GM18870 (cell line): Measurements from ENCODE around the gene CDC14B.

Source experiments
- ATAC-seq: cut with Tn5 transposase; IDR thresholded peaks from one replicate; pipeline ENCODE4 v1.9.1; 2021; ENCODE audit warnings: moderate library complexity; ENCODE audit not compliant: unreplicated experiment

CDC14B gene

DNA sequence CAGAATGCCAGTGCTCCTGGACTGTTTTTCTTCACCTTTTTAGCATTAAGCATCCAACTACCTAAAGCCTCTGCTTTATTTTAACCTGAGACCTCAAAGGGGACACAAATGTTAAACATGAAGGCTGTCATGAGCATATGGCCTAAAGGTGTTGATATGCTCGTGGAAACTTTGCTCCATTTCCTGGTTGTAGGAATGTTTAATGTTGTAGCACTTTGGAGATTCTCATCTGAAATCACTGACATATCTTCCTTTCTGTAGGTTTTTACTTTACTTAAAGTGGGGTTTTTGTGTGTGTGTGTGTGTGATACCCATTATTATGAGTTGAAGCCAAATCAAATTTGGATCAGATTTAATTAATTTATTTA is 132.6 kb downstream of the CDC14B start:
- no peak for ATAC-seq

DNA sequence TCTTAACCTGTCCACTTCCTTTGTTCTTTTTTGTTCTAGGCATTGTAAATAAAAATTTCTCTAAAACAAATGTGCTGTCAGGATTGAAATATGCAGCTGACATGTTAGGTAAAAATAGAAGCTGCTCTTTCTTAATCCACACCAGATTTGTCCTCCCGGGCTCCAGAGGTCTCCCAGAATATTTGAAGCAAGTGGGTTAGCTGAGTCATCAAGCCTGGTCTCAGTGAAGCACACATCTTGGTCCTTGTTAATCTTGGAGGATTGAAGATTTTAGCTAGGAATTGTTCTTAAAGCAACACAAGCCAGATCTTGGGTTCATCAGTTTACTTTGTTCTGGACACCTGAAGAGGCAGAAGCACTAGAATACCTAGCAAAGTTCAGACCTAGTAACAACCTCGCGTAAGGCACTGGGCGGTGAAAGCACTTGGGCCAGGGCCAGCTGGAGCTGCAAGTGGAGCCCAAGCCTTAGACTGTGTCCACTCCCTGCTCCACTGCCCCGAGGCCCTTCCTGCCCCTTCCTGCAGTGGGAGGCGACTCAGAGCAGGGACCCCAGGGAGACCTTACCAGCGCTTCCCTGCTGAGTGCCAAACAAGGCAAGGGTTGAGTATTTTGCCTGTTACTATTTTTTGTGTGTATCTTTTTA is 133.1 kb downstream of the CDC14B start:
- ATAC-seq: no peak

DNA sequence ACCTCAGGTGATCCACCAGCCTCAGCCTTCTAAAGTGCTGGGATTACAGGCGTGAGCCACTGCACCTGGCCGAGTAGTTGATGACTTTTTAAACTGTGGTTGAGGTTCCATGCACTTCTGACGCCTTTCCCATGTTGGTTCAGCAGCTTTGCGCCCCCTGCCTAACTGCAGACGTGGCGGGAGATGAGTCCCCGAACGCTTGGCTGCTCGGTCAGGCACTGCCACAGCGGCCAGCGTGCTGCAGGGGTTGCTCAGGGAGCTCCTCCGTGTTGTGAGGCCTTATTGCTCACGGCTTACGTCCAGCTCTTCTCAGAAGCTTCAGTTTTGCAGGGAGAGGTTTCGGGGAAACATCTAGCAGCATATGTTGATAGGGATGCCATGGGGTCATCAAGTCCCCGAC is 134.4 kb downstream of the CDC14B start:
- no peak for ATAC-seq

DNA sequence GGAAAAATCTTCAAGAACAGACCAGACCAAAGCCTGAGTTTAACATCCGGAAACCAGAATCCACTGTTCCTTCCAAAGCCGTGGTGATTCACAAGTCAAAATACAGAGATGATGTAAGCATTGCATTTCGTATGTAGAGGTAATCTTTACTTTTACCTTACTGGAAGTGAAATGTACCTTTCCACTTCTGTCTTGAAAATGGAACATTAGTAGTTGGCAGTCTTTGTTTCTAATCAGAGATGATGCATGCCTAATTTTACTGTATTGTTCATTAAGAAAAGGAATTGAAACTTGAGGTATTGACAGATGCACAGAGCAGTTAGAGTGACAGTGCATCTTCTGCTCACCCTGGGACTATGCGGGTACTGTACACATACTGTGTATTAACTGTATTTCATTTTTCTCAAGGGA is 135.1 kb downstream of the CDC14B start:
- peak; percentile 89 for ATAC-seq

DNA sequence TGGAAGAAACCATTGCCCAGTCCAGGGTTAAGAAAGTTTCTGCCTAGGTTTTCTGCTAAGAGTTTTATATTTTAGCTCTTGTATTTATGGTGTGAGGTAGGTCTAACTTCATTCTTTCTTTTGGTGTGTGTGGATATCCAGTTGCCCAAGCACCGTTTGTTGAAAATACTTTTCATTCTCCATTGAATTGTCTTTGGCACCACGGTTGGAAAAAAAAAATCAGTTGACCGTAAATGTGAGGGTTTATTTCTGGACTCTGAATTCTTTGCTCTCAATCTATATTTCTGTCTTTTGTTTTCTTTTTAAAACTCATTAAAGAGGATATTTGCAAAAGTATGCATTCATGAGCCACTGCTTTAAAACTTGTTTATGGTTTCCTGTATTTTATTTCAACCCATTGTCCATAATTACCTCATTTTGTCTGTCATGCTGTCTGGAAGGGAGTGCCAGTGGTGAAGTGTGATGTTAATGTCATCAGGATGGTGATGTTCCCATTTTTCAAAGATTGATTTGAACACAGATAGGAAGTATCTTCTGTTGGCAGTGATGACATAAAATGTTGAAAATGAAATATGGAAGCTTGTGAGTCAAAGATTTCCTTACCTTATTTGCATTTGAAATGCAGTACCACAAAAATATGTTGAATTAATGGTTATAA is 135.8 kb downstream of the CDC14B start:
- ATAC-seq: no peak

DNA sequence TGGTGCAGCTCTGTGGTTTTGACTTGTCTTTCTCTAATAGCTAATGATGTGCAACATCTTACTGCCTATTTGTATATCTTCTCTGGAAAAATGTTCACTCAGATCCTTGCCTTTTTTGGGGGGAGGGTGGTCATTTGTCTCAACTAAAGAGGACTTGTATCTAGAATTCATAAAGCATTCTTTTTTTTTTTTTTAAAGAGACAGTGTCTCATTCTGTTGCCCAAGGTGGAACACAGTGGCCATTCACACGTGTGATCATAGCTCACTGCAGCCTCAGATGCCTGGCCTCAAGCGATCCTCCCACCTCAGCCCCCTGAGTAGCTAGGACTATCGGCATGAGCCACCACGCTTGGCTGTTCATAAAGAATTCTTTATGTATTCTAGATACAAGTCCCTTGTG is 136.4 kb downstream of the CDC14B start:
- no peak for ATAC-seq

DNA sequence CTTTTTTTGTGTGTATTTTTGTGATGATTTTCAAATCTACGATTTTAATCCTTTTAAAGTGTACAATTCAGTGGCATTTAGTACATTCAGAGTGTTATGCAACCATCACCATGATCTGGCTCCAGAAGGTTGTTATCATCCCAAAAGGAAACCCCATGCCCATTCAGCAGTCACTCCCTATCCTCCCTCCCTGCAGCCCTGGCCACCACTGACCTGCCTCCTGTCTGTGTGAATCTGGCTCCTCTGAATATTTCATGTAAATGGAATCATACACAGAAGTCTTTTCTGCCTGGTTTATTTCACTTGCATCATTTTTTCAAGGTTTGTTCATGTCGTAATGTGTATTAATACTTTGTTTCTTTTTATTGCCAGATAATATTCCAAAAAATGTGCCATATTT is 137.2 kb downstream of the CDC14B start:
- no peak for ATAC-seq

DNA sequence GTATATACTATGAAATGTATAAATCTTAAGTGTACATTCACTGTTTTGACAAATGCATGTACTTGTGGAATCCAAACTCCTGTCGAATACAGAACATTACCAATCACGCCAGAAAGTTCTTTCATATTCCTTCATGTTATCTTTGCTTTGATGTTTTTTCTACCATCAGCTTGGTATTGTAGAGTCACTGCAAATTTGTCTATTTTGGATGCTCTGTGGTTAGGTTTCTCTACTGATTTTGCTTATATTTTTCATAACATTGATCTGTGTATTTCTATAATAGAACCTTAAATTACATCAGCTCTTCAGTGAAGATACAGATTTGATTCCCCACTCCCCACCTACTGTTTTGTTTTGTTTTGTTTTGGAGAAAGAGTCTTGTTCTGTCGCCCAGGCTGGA is 138.9 kb downstream of the CDC14B start:
- ATAC-seq: no peak

DNA sequence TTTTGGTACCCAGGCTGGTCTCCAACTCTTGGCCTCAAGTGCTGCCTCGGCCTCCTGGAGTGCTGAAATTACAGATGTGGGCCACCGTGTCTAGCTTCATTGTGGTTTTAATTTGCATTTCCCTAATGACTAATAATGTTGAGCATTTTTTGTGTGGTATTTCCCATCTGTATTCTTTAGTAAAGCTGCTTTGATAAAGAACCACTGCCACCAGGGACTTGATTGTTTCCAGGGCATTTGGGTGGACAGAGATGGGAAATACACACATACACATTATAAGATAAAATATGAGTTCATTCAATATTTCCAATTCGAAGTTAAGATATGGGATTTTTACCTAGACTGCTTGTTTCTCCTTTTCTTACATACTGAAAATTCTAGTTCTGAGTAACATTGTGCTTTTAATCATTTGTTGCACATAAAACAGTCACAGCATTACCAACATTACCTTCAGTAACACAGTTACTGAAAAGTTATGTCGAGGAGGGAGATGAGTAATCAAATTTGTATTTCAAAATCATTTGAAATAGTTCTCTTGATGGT is 140.7 kb downstream of the CDC14B start:
- ATAC-seq: peak; percentile 76

DNA sequence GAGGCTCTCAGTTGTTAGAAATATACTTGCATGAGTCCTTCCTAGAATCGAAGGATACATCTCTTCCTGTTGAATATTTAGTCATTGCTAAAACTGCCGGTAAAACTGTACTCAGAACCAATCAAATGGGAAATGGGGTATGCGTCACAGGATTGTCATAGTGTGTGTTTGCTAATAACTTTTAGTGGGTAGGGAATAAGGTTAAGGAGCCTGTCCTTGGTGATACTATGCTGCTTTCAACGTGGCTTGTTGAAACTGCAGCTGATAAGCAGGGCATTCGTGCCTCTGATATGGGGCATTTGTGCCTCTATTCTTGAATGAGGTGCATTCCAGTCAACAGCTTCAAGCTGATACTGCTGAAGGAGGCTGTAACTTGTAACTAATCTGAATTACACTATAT is 143.1 kb downstream of the CDC14B start:
- no peak for ATAC-seq

DNA sequence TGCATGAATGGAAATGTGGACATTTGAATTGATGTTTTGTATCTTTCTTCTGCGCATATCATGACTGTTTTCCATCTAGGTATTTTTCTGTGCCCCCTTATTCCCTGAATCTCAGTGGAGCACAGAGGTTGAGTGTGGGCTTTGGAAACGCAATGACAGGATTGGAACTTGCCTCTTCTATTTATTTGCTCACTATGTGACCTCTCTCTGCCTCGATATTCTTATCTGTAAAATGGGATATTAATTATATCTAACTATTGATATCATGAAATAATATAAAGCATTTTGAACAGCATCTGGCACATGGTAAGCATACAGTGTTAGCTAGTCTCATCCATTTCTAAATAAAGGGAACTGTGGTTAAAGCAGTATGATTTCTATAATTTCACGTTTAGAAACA is 143.6 kb downstream of the CDC14B start:
- no peak for ATAC-seq

DNA sequence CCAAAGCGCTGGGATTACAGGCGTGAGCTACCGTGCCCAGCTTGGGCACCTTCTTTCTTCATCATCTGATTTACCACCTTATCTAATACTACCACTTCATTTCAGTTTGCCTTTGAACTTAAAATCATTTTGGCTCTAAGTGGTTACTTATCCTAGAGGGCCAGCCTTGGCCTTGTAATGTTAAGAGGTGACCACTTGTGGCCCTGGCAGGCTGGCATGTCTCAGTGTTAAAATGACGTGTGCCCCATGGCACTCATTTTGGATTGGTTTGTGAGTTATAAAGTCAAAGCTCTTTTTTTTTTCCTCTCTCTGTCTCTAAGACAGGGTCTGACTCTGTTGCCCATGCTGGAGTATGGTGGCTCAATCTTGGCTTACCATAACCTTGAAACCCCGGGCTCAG is 151.9 kb downstream of the CDC14B start:
- ATAC-seq: no peak

DNA sequence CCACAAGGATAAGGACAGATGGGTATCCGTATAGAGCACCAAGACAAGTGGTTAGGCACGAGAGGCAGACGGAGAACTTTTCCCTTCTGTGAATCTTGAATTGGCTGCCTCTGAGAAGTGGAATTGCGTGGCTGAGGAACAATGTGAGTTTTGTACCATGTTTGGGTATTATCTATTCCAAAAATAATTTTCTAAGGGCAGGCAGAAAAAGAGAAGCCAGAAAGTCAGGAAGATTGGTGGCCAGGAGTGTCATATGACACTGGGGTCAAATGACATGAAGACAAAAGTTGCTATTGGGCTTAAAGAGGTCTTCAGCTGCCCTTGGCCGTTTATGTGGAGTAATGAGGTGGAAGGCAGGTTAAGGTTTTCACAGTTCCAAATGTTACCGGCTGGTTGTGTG is 155.2 kb downstream of the CDC14B start:
- no peak for ATAC-seq

DNA sequence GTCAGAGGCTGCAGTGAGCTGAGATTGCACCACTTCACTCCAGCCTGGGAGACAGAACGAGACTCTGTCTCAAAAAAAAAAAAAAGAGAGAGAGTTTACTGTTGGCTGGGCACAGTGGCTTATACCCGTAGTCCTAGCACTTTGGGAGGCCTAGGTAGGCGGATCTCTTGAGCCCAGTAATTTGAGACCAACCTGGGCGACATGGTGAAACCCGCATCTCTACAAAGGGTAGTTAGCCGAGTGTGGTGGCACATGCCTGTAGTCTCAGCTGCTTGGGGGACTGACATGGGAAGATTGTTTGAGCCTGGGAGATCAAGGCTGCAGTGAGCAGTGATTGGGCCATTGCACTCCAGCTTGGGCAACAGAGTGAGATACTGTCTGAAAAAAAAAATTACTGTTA is 157.1 kb downstream of the CDC14B start:
- no peak for ATAC-seq

DNA sequence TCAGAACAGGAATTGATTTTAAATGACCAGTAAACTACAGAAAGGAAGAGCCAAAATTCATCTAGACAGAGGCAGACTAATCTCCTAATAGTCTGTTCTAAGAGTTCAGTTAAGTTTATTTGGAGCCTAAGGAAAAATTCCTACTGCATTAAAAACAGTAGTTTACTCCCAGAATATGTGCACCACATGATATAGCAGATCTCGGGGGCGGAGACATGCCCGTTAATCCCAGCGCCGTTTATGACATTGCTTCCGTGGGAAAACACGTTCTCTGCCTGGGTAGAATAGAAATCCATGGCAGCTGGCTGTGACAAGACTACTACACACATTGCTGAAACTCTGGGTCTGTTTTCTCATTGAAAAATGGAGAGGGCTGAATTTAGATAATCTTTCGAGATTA is 158.3 kb downstream of the CDC14B start:
- no peak for ATAC-seq

DNA sequence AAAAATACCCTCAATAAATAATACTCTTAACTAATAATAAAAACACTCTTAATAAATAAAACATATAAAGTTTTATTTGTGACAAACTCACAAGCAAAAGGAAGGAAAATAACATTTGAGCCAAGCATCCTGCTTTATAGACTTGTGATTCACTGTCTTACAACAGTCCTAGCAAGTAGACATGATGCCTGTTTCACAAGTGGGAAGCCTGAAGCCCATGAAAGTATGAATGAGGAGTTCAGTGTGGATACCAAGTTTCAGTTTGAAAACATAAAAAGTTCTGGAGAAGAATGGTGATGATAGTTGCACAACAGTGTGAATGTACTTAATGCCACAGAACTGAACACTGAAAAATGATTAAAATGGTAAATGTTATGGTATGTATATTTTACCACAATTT is 158.8 kb downstream of the CDC14B start:
- no peak for ATAC-seq

DNA sequence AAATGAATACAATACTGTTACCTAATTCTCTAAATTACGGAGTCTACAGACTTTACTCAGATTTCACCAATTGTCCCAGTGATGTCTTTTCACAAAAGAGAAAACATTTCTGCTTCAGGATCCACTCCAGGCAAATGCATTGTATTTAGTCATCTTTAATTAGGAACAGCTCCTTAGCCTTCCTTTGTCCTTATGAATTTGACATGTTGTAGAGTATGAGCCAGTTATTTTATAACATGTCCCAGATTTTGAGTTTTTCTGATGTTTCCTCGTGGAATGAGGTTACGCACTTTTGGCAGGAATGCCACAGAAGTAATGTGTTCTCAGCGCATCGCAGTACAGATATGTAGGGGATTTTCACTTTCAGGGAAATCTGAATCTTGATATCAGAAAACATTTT is 159.2 kb downstream of the CDC14B start:
- no peak for ATAC-seq

DNA sequence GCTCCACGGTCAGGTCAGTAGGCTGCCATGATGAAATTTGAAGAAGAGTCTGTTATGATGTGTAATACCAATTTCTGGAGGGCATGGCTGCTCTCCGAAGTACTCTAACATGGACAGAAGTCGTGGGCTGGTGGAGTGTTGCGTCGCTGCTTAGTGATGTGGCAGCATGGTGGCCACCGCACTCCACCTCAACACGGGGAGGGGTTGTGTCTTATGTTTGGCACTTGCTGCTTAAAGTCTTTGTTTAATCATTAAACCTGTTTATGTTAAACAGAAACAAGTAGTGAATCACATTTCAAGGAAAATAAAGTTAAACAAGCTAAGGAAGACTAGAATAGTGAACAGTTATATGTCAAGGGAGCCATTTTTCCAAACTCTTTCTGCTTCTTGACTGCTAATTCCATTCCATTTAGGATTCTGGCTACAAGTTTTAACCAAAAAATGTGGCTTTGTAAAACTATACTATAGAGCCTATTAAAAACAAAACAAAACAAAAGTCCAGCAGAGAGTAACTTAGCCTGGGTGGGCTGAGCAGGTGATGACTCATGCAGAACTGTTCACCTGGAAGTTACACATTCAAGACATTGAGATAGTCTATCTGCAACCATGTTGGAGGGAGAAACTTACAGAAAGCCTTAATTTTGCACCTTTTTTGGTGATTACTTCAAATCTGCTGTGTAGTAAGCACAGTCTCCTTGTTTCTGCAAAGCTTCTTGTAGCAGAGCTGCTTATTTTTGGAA is 160.2 kb downstream of the CDC14B start:
- no peak for ATAC-seq

DNA sequence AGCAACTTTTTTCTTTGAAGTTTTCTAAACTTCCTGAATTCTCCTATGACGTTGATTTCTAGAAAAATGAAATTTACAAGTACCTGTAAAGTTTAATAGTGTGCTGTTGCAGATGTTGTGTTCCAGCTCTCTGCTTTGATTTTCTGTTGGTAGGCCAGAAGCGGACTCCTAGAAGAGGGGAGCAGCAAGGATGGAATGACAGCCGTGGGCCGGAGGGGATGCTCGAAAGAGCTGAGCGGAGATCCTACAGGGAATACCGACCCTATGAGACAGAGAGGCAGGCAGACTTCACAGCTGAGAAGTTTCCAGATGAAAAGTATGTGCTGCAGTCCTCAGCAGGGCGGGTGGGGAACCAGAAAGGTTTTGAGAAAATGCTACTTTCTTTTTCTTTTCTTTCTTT is 161.4 kb downstream of the CDC14B start:
- ATAC-seq: no peak

DNA sequence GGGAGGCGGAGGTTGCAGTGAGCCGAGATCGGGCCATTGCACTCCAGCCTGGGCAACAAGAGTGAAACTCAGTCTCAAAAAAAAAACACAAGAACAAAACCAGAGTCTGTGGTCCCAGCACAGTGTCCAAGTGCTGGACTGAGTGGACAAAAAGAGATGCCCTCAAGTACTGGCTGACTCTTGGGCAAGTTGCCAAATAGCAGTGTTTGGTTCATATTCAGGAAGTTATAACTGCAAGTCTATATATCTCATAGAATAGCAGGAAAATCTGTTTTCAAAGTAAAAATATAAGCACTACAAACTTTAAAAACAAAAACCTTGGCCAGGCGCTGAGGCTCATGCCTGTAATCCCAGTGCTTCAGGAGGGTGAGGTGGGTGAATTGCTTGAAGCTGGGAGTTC is 162.4 kb downstream of the CDC14B start:
- no peak for ATAC-seq

DNA sequence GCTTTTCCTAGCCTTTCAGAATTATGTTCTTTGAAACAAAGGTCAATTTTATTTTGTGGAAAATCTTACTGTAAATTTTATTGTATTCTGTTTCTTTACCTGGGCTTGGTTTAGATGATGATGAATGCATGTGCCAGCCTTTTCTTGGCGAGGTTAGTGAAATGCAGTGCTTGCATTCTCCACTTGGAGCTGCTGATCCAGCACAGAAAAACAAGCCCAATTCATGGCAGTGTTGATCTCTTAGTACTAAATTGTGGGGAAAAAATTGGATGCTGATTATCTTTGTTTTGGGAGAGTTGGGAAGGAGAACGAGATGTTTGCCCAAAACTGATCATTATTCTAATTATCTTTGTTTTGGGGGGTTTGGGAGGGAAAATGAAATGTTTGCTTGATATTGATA is 166.0 kb downstream of the CDC14B start:
- no peak for ATAC-seq
